Measurements from ENCODE around the gene SGMS1.

The SGMS1 gene

DNA sequence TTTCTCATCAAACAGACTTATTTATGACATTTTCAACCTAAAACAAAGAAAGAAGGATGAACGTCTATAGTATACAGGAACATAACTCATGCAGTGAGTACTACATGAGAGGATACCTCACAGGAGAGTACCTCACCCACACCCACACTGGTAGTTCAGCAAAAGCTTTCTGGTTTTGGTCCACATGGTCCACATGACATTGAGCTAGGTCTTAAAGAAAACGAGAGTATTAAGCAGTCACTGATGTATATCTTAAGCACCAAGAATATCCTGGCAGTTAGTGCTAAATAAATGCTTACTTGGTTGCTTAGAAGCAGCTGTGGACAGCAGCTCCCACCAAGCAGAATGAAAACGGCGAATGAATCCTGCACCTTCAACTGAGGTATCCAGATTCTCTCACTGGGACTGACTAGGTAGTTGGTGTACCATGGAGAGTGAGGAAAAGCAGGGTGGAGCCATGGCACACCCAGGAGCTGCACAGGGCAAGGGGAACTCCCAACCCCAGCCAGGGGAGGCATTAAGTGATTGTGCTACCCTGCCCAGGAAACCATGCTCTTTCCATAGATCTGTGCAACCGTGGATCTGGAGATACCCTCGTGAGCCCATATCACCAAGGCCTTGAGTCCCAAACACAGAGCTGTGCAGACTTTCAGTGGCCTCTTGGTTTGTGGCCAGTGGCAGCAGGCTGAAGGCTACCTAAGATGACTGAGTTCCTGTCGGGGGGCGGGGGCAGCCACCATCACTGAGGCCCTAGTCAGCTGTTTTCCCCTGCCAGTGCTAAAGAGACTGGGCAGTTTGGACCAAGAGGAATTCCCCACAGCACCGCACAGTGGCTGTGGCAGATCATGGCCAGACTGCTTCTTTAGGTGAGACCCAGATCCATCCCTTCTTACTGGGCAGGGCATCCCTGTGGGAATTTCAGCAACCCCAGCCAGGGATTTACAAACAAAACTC, 143.4 kb downstream of the SGMS1 start:
- DNase-seq (ENCODE audit: extremely low read depth, low read depth), result no peak
- no peak for TF ChIP-seq CTCF (IDR thresholded peaks at IDR 0.05; ENCODE audit: low read depth, low read length, missing control alignments)
- H3K4me3 ChIP-seq (replicated peaks; ENCODE audit: low read depth, low read length), result no peak overlapping the region

DNA sequence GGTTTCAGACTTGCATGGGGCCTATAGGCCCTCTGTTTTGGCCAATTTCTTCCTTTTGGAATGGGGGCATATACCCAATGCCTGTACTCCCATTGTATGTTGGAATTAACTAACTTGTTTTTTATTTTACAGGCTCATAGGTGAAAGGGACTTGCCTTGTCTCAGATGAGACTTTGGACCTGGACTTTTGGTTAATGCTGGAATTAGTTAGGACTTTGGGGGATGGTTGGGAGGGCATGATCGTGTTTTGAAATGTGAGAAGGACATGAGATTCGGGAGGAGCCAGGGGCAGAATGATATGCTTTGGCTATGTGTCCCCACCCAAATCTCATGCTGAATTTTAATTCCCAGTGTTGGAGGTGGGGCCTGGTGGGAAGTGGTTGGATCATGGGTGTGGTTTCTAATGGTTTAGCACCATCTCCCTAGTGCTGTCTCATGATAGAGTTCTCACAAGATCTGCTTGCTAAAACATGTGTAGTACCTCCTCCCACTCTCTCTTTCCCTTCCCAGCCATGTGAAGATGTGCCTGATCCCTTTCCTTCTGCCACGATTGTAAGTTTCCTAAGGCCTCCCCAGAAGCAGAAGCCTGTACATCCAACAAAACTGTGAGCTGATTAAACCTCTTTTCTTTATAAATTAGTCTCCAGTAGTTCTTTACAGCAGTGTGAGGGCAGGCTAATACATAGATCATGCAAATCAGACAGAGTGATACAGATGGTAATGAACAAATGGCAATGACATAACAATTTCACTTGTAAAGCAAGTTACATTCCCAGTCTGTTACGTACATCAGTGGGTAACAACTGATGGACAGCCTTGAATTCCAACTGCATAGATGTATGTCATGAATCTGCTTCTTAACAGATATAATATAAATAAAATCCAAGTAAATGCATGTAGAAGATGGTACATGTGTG, 146.2 kb downstream of the SGMS1 start:
- DNase-seq (ENCODE audit: extremely low read depth, low read depth), result no peak
- no peak for TF ChIP-seq CTCF (IDR thresholded peaks at IDR 0.05; ENCODE audit: low read depth, low read length, missing control alignments)
- no peak overlapping the region for H3K4me3 ChIP-seq (replicated peaks; ENCODE audit: low read depth, low read length)

GRCh38 chr10:50473756-50474155, 150.0 kb downstream of the SGMS1 start:
- TF ChIP-seq CTCF (IDR thresholded peaks at IDR 0.05; ENCODE audit: low read depth, low read length, missing control alignments), result no peak
- no peak overlapping the region for H3K4me3 ChIP-seq (replicated peaks; ENCODE audit: low read depth, low read length)
- no peak for DNase-seq (ENCODE audit: extremely low read depth, low read depth)

DNA sequence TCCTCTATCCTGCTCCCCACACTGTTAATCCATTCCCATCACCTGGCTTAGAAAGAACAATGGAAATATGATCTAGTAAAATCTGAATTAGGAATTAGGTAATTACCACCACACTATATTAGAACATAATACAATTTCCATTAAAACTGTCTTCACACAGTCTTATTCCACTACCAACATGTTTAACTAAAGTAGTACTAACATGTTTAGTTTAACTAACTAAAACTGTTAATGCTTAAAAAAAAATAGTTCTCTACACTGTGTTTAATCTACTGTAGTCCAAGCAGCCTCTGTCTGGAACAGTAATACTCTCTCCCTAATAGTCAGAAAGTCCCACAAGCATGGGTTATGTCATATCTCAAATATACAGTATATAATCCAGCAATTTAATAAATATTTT, 150.8 kb downstream of the SGMS1 start:
- TF ChIP-seq CTCF (IDR thresholded peaks at IDR 0.05; ENCODE audit: low read depth, low read length, missing control alignments), result no peak
- H3K4me3 ChIP-seq (replicated peaks; ENCODE audit: low read depth, low read length), result no peak overlapping the region
- no peak for DNase-seq (ENCODE audit: extremely low read depth, low read depth)

DNA sequence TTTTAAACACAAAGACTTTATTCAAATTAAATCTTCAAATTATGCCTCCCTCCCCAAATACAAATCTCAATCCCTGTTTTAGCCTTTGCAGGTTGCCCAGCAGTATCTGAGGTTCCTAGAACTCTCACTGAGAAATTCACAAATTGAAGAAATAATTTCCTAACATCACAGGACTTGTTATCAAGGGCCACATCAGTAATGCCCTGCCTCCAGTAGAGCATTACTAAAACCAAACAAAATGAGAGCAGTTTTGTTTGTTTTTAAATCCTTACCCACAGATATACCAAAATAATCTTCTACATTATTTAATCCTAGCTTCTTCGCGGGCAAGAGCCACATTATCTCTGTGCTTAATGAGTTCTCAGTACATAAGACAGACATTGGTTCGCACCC, 152.2 kb downstream of the SGMS1 start:
- no peak overlapping the region for H3K4me3 ChIP-seq (replicated peaks; ENCODE audit: low read depth, low read length)
- no peak for DNase-seq (ENCODE audit: extremely low read depth, low read depth)
- TF ChIP-seq CTCF (IDR thresholded peaks at IDR 0.05; ENCODE audit: low read depth, low read length, missing control alignments), result no peak

GRCh38 chr10:50470798-50471582, 152.8 kb downstream of the SGMS1 start:
- H3K4me3 ChIP-seq (replicated peaks; ENCODE audit: low read depth, low read length), result no peak overlapping the region
- no peak for DNase-seq (ENCODE audit: extremely low read depth, low read depth)
- no peak for TF ChIP-seq CTCF (IDR thresholded peaks at IDR 0.05; ENCODE audit: low read depth, low read length, missing control alignments)

Measured in HFF-Myc (cell line).